MCF 10A (cell line): Measurements from ENCODE around the gene GIPC1. TPM values are rescaled to one million over a fixed set of nuclear protein-coding genes. Genes with fewer than 3 reads are reported as not detected.
A peak's percentile ranks its signal among the peaks of the same experiment; 100 is the strongest.
"Not testable (repeated sequence)": the region's sequence is repeated elsewhere in the genome, so short reads cannot be mapped to it uniquely, and the experiment has no call there.

Experiments used
- BruUV-seq: library from RNA; stranded (reverse); fragments of 400-500 nt; replicated peaks from 2 replicates; lab custom pipeline; 2021; lab: Mats Ljungman, UMichigan
- CTCF ChIA-PET: fragments of 300-600 bp; sonication (Branson Sonifier 250); formaldehyde crosslinking; extraction: SDS; loops from one replicate; lab custom pipeline; 2021; ENCODE audit warnings: antibody characterized with exemption, inconsistent platforms; lab: Yijun Ruan, JAX
- POLR2A ChIA-PET: fragments of 300-600, 350-650 bp; sonication (Branson Sonifier 250); formaldehyde crosslinking; extraction: SDS; loops from one replicate; lab custom pipeline; 2020; ENCODE audit warnings: antibody characterized with exemption, inconsistent platforms; lab: Yijun Ruan, JAX
- DNase-seq: peaks from one replicate; pipeline ENCODE4 v3.0.0-alpha.2; 2018; ENCODE audit not compliant: unreplicated experiment
- H3K27ac Mint-ChIP-seq: one replicate; pipeline ENCODE4 v1.8.0; 2022; ENCODE audit warnings: mild to moderate bottlenecking, low read depth, mixed read lengths; ENCODE audit not compliant: unreplicated experiment
- H3K27me3 Mint-ChIP-seq: one replicate; pipeline ENCODE4 v1.8.0; 2022; ENCODE audit warnings: mixed read lengths; ENCODE audit not compliant: insufficient read depth, unreplicated experiment
- H3K36me3 Mint-ChIP-seq: one replicate; pipeline ENCODE4 v1.8.0; 2022; ENCODE audit warnings: mild to moderate bottlenecking, moderate library complexity, mixed read lengths; ENCODE audit not compliant: insufficient read depth, unreplicated experiment
- H3K4me1 Mint-ChIP-seq: one replicate; pipeline ENCODE4 v1.8.0; 2022; ENCODE audit warnings: mixed read lengths; ENCODE audit not compliant: insufficient read depth, unreplicated experiment
- H3K4me3 Mint-ChIP-seq: one replicate; pipeline ENCODE4 v1.8.0; 2022; ENCODE audit warnings: mild to moderate bottlenecking, moderate library complexity, mixed read lengths; ENCODE audit not compliant: unreplicated experiment
- H3K9me3 Mint-ChIP-seq: one replicate; pipeline ENCODE4 v1.8.0; 2022; ENCODE audit warnings: mixed read lengths; ENCODE audit not compliant: unreplicated experiment
- intact Hi-C: fragments of 100-400 bp; cut with micrococcal nuclease; formaldehyde crosslinking; loops from 2 replicates; pipeline ENCODE4 v1.14.1; 2022
- total RNA-seq: library from RNA; stranded (reverse); gene quantifications from 2 replicates; pipeline ENCODE4 v1.2.3, GENCODE V29; 2022
- TF ChIP-seq, protein P1 (sequence below): fragments of 200-600 bp; IDR thresholded peaks from one replicate; pipeline ENCODE4 v1.8.0; 2022; ENCODE audit warnings: antibody characterized with exemption, mild to moderate bottlenecking; ENCODE audit not compliant: unreplicated experiment

GIPC1 gene
- total RNA-seq, 1 experiment from 2014 or later = 108 TPM

GRCh38 chr19:14470031-14470876, 25.7 kb downstream of the GIPC1 start:
- TSS peak; percentile 30 for BruUV-seq

GRCh38 chr19:14467816-14468215, 28.1 kb downstream of the GIPC1 start:
- no peak overlapping the region for H3K27ac Mint-ChIP-seq
- no peaks in the 10 kb centered on the region for H3K27me3 Mint-ChIP-seq
- no peaks in the 10 kb centered on the region for H3K4me1 Mint-ChIP-seq
- H3K4me3 Mint-ChIP-seq = no peak overlapping the region
- CTCF ChIA-PET = interaction anchor here (0.6 to 1.6 kb wide), 9 partner anchors 8 to 589 kb away, joined by 3 to 6 read pairs (median 3); partner anchors contain the start of genes ASF1B and GIPC1
- H3K36me3 Mint-ChIP-seq = peaks cover 62% of the 10 kb centered on the region
- H3K9me3 Mint-ChIP-seq = no peaks in the 10 kb centered on the region
- TF ChIP-seq, protein P1, sequence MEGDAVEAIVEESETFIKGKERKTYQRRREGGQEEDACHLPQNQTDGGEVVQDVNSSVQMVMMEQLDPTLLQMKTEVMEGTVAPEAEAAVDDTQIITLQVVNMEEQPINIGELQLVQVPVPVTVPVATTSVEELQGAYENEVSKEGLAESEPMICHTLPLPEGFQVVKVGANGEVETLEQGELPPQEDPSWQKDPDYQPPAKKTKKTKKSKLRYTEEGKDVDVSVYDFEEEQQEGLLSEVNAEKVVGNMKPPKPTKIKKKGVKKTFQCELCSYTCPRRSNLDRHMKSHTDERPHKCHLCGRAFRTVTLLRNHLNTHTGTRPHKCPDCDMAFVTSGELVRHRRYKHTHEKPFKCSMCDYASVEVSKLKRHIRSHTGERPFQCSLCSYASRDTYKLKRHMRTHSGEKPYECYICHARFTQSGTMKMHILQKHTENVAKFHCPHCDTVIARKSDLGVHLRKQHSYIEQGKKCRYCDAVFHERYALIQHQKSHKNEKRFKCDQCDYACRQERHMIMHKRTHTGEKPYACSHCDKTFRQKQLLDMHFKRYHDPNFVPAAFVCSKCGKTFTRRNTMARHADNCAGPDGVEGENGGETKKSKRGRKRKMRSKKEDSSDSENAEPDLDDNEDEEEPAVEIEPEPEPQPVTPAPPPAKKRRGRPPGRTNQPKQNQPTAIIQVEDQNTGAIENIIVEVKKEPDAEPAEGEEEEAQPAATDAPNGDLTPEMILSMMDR = no peak
- BruUV-seq = no TSS peak
- intact Hi-C loops = no loop called here
- DNase-seq = peak; percentile 35
- POLR2A ChIA-PET = no interaction called here

More at GRCh38 chr19:14470031-14470876, 25.7 kb downstream of the GIPC1 start:
- H3K27me3 Mint-ChIP-seq = no peaks in the 10 kb centered on the region
- POLR2A ChIA-PET = no interaction called here
- TF ChIP-seq, protein P1 = no peak
- no peaks in the 10 kb centered on the region for H3K9me3 Mint-ChIP-seq
- H3K4me1 Mint-ChIP-seq = no peaks in the 10 kb centered on the region
- no peak overlapping the region for H3K4me3 Mint-ChIP-seq
- peaks cover 53% of the 10 kb centered on the region for H3K36me3 Mint-ChIP-seq
- intact Hi-C loops = loop anchor here (5.0 kb wide), 2 partner anchors 33 to 108 kb away; no protein-coding TSS in a partner anchor
- no peak overlapping the region for H3K27ac Mint-ChIP-seq
- no peak for DNase-seq
- CTCF ChIA-PET = interaction anchor here (0.6 kb wide), 3 partner anchors 117 to 609 kb away, joined by 3 read pairs; no protein-coding TSS in a partner anchor

DNA sequence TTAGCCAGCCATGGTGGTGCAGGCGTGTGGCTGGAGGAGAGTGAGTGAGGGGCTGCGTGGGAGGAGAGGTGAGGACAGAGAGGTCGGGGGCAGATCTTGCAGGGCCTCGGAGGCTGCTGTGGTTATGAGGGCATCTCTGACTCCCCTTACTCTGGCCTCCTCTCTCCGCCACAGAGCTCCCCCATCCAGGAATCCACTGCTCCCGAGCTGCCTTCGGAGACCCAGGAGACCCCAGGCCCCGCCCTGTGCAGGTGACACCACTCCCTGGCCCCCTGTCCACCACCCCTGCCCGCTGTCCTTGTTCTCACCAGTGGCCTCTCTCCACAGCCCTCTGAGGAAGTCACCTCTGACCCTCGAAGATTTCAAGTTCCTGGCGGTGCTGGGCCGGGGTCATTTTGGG, 28.5 kb downstream of the GIPC1 start:
- Mint-ChIP-seq H3K4me1 (no peaks in the 10 kb centered on the region), H3K27ac (no peak overlapping the region), H3K9me3 (no peaks in the 10 kb centered on the region), H3K36me3 (peaks cover 62% of the 10 kb centered on the region), H3K4me3 (no peak overlapping the region), H3K27me3 (no peaks in the 10 kb centered on the region)
- DNase-seq = no peak
- intact Hi-C loops = no loop called here
- ChIA-PET CTCF (interaction anchor here (1.1 to 1.6 kb wide), 4 partner anchors 8 to 588 kb away, joined by 3 to 6 read pairs (median 4); no protein-coding TSS in a partner anchor), POLR2A (interaction anchor here (0.6 kb wide), 1 partner anchor 14 kb away, joined by 3 read pairs; no protein-coding TSS in a partner anchor)
- BruUV-seq = no TSS peak
- TF ChIP-seq, protein P1 = no peak

GRCh38 chr19:14463747-14464146, 32.2 kb downstream of the GIPC1 start:
- ChIA-PET POLR2A (no interaction called here), CTCF (interaction anchor here (1.0 kb wide), 1 partner anchor 35 kb away, joined by 4 read pairs; no protein-coding TSS in a partner anchor)
- H3K4me1 Mint-ChIP-seq = no peaks in the 10 kb centered on the region
- intact Hi-C loops = no loop called here
- no peak overlapping the region for H3K27ac Mint-ChIP-seq
- no peaks in the 10 kb centered on the region for H3K27me3 Mint-ChIP-seq
- H3K4me3 Mint-ChIP-seq = no peak overlapping the region
- TF ChIP-seq, protein P1 = no peak
- no TSS peak for BruUV-seq
- H3K9me3 Mint-ChIP-seq = no peaks in the 10 kb centered on the region
- DNase-seq = no peak
- H3K36me3 Mint-ChIP-seq = peaks cover 49% of the 10 kb centered on the region

- BruUV-seq, DNase-seq, H3K27me3 Mint-ChIP-seq, POLR2A ChIA-PET, intact Hi-C loops, H3K4me3 Mint-ChIP-seq, H3K27ac Mint-ChIP-seq, H3K4me1 Mint-ChIP-seq, H3K9me3 Mint-ChIP-seq: not testable (repeated sequence)
- peaks cover 51% of the 10 kb centered on the region for H3K36me3 Mint-ChIP-seq
- CTCF ChIA-PET = interaction anchor here (0.6 kb wide), 1 partner anchor 325 kb away, joined by 3 read pairs; no protein-coding TSS in a partner anchor
These were observed 33.5 kb downstream of the GIPC1 start for GRCh38 chr19:14462401-14462800.
